ENCODE results near the gene PTPN14.

DNA sequence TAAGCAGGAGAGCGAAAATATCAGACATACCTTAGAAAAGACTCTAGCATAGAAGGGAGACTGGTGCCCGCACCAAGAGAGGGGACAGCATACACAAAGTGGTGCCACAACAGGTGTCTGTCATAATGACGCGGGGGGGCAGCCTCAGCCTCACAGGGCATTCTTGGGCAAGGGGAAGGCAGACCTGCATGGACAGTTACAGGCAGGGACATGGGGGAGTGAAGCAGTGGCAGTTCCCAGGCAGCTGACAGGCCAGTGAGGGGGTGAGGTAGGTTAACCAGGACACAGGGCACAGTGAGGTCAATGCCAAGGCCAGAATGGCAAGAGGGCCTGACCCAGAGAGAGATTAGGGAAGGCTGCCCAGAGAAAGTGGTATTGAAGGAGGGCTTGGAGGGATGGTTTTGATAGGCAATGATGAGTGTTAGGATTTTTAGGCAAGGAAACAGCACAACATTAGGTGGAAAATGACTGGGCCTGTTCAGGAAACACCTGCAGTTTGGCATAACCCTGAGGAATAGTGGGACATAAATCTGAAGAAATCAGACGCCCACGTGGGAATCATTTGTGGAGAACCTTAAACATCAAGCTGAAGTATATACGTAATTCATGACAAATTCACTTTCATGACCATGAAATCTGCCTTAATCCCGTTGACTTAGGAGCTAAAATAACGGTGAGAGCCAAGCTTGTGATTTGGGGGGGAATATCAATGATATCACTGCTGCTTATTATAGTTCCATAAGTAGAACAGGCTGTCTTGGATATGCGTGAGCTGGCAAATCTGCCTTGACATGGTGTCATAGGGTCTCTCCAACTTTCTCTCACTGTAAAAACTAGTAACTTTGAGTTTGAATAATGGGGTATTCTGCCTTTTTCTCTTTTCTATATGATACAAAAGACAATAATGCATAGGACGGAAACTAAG is 8.9 kb downstream of the PTPN14 start:
- no peak for TF ChIP-seq NRF1 (IDR thresholded peaks at IDR 0.05; ENCODE audit: low read depth, low read length)
- TF ChIP-seq, protein P1, sequence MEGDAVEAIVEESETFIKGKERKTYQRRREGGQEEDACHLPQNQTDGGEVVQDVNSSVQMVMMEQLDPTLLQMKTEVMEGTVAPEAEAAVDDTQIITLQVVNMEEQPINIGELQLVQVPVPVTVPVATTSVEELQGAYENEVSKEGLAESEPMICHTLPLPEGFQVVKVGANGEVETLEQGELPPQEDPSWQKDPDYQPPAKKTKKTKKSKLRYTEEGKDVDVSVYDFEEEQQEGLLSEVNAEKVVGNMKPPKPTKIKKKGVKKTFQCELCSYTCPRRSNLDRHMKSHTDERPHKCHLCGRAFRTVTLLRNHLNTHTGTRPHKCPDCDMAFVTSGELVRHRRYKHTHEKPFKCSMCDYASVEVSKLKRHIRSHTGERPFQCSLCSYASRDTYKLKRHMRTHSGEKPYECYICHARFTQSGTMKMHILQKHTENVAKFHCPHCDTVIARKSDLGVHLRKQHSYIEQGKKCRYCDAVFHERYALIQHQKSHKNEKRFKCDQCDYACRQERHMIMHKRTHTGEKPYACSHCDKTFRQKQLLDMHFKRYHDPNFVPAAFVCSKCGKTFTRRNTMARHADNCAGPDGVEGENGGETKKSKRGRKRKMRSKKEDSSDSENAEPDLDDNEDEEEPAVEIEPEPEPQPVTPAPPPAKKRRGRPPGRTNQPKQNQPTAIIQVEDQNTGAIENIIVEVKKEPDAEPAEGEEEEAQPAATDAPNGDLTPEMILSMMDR (IDR thresholded peaks at IDR 0.05; ENCODE audit: control extremely low read depth in 1 of 3, insufficient read depth in 1 of 3, low read depth in 1 of 3, low read length in 3 of 3), result no peak
- TF ChIP-seq, protein P2, sequence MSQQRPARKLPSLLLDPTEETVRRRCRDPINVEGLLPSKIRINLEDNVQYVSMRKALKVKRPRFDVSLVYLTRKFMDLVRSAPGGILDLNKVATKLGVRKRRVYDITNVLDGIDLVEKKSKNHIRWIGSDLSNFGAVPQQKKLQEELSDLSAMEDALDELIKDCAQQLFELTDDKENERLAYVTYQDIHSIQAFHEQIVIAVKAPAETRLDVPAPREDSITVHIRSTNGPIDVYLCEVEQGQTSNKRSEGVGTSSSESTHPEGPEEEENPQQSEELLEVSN (IDR thresholded peaks at IDR 0.05), result no peak
- no peak for TF ChIP-seq GTF2F1 (IDR thresholded peaks at IDR 0.05; ENCODE audit: borderline replicate concordance, low read depth, low read length)
- no peak for TF ChIP-seq CEBPB (IDR thresholded peaks at IDR 0.05; ENCODE audit: low read depth, low read length)
- no peak for TF ChIP-seq SP1 (IDR thresholded peaks at IDR 0.05; ENCODE audit: low read depth, low read length)
- no peak for TF ChIP-seq JUND (IDR thresholded peaks at IDR 0.05; ENCODE audit: low read length)
- no peak for TF ChIP-seq SP2 (IDR thresholded peaks at IDR 0.05; ENCODE audit: low read length)
- no peak for TF ChIP-seq EZH2 (IDR thresholded peaks at IDR 0.05; ENCODE audit: low read depth, low read length, severe bottlenecking)
- no peak for TF ChIP-seq SUZ12 (IDR thresholded peaks at IDR 0.05; ENCODE audit: low read length)
- TF ChIP-seq, protein P3, sequence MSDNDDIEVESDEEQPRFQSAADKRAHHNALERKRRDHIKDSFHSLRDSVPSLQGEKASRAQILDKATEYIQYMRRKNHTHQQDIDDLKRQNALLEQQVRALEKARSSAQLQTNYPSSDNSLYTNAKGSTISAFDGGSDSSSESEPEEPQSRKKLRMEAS (IDR thresholded peaks at IDR 0.05), result no peak
- no peak for TF ChIP-seq SAP30 (IDR thresholded peaks at IDR 0.05; ENCODE audit: insufficient read depth, insufficient replicate concordance, low read length)
- TF ChIP-seq RFX5 (IDR thresholded peaks at IDR 0.05; ENCODE audit: borderline replicate concordance, low read depth, low read length), result no peak
- no peak for TF ChIP-seq SRF (IDR thresholded peaks at IDR 0.05; ENCODE audit: low read depth, low read length)
